H1 (cell line): ENCODE measurements around the gene GALNT13. TPM values are rescaled to one million over a fixed set of nuclear protein-coding genes. Genes with fewer than 3 reads are reported as not detected.

ENCODE experiments used
- CTCF ChIA-PET: fragments of 300-600 bp; sonication (Branson Sonifier 250); formaldehyde crosslinking; loops from one replicate; lab custom pipeline; 2021; ENCODE audit not compliant: partially characterized antibody; lab: Charles Lee
- POLR2A ChIA-PET: fragments of 300-600 bp; sonication (Branson Sonifier 250); formaldehyde crosslinking; loops from one replicate; lab custom pipeline; 2021; ENCODE audit warnings: inconsistent platforms; ENCODE audit not compliant: partially characterized antibody; lab: Charles Lee
- DNase-seq, 2 experiments: peaks; one replicate each; pipeline versions ENCODE4 v3.0.0 to v3.0.0-alpha.2; 2010 to 2022; ENCODE audit warnings: low spot score in 2 of 2, low read depth in 1 of 2, mixed read lengths in 1 of 2
- FAIRE-seq: peaks from 2 replicates; lab custom pipeline; 2011; peaks lifted over from hg19 to GRCh38; lab: Jason Lieb, UNC
- H2AFZ ChIP-seq: 2 replicates; pipeline ENCODE4 v1.8.1; 2012; ENCODE audit warnings: low read length, inconsistent platforms
- H2AK5ac ChIP-seq: 2 replicates; pipeline ENCODE4 v1.6.1; 2013; ENCODE audit warnings: low read depth, low read length
- H2BK120ac ChIP-seq: replicated peaks from 2 replicates; pipeline ENCODE3; 2013; ENCODE audit warnings: low read depth, low read length, inconsistent platforms
- H2BK12ac ChIP-seq: 2 replicates; pipeline ENCODE4 v1.6.1; 2013; ENCODE audit warnings: low read depth, low read length
- H2BK15ac ChIP-seq: 2 replicates; pipeline ENCODE4 v1.6.1; 2013; ENCODE audit warnings: low read length
- H2BK20ac ChIP-seq: 2 replicates; pipeline ENCODE4 v1.6.1; 2013; ENCODE audit warnings: low read length
- H2BK5ac ChIP-seq: 2 replicates; pipeline ENCODE4 v1.6.1; 2013; ENCODE audit warnings: low read depth, low read length
- H3K14ac ChIP-seq: 2 replicates; pipeline ENCODE4 v1.6.1; 2013; ENCODE audit warnings: inconsistent platforms; ENCODE audit not compliant: insufficient read length
- H3K18ac ChIP-seq: 2 replicates; pipeline ENCODE4 v1.6.1; 2013; ENCODE audit warnings: low read length; ENCODE audit errors: extremely low read depth
- H3K23ac ChIP-seq: 2 replicates; pipeline ENCODE4 v1.6.1; 2013; ENCODE audit warnings: inconsistent platforms; ENCODE audit not compliant: insufficient read length
- H3K23me2 ChIP-seq: 2 replicates; pipeline ENCODE4 v1.6.1; 2013; ENCODE audit warnings: low read depth, low read length
- H3K27ac ChIP-seq: 2 replicates; pipeline ENCODE4 v1.6.1; 2011; ENCODE audit warnings: low read depth, low read length, inconsistent platforms
- H3K27me3 ChIP-seq, 4 experiments: replicated peaks in 1 of 4; 1 replicate in 1 of 4; 2 replicates in 3 of 4; pipeline versions ENCODE4 v1.6.1 to v1.8.1; 2011 to 2013; ENCODE audit warnings: low read length in 3 of 4, mild to moderate bottlenecking in 3 of 4, inconsistent platforms in 2 of 4, mixed read lengths in 2 of 4, moderate library complexity in 1 of 4; ENCODE audit not compliant: control insufficient read depth in 3 of 4, insufficient read depth in 3 of 4; ENCODE audit errors: extremely low read depth in 1 of 4
- H3K36me3 ChIP-seq, 4 experiments: 2 replicates each; pipeline versions ENCODE4 v1.6.1 to v1.8.1; 2011 to 2013; ENCODE audit warnings: mild to moderate bottlenecking in 4 of 4, low read length in 3 of 4, moderate library complexity in 2 of 4, control low read depth in 1 of 4, inconsistent platforms in 1 of 4; ENCODE audit not compliant: insufficient read depth in 4 of 4, control insufficient read depth in 2 of 4
- H3K4ac ChIP-seq: replicated peaks from 2 replicates; pipeline ENCODE3; 2013; ENCODE audit warnings: low read length, low read depth, mixed read lengths, inconsistent platforms; ENCODE audit not compliant: insufficient read length
- H3K4me1 ChIP-seq, 4 experiments: replicated peaks in 1 of 4; 1 replicate in 1 of 4; 2 replicates in 3 of 4; pipeline versions ENCODE4 v1.6.1 to v1.8.1; 2011 to 2013; ENCODE audit warnings: low read length in 3 of 4, inconsistent platforms in 2 of 4, mixed read lengths in 1 of 4; ENCODE audit not compliant: insufficient read depth in 4 of 4, control insufficient read depth in 3 of 4
- H3K4me2 ChIP-seq, 2 experiments: 2 replicates each; pipeline versions ENCODE4 v1.6.1 to v1.8.1; 2011 to 2013; ENCODE audit warnings: low read depth in 2 of 2, low read length in 2 of 2, control low read depth in 1 of 2, inconsistent platforms in 1 of 2, mild to moderate bottlenecking in 1 of 2; ENCODE audit not compliant: insufficient read depth in 1 of 2
- H3K4me3 ChIP-seq, 4 experiments: fragments of 200-600, 300-600 bp in 1 of 4; sonication (generic), shearing (Covaris generic), sonication (Bioruptor Twin) in 1 of 4; 2 replicates each; pipeline versions ENCODE4 v1.5.1 to v1.8.1; 2011 to 2016; ENCODE audit warnings: low read length in 4 of 4, low read depth in 3 of 4, control low read depth in 2 of 4, inconsistent platforms in 2 of 4, mild to moderate bottlenecking in 2 of 4, mixed read lengths in 1 of 4, moderate library complexity in 1 of 4; ENCODE audit not compliant: insufficient read depth in 2 of 4; ENCODE audit errors: extremely low read depth in 1 of 4
- H3K56ac ChIP-seq: replicated peaks from 2 replicates; pipeline ENCODE3; 2013; ENCODE audit warnings: low read depth, mild to moderate bottlenecking, mixed read lengths, low read length, inconsistent platforms; ENCODE audit not compliant: insufficient read length
- H3K79me1 ChIP-seq: 2 replicates; pipeline ENCODE4 v1.6.1; 2013; ENCODE audit warnings: low read depth, low read length, control low read depth
- H3K79me2 ChIP-seq, 2 experiments: 2 replicates each; pipeline versions ENCODE4 v1.6.1 to v1.8.1; 2012 to 2013; ENCODE audit warnings: low read length in 2 of 2, mild to moderate bottlenecking in 2 of 2, inconsistent platforms in 1 of 2; ENCODE audit not compliant: insufficient read depth in 2 of 2, control insufficient read depth in 1 of 2
- H3K9ac ChIP-seq, 4 experiments: replicated peaks in 1 of 4; 1 replicate in 1 of 4; 2 replicates in 3 of 4; pipeline versions ENCODE4 v1.6.1 to v1.8.1; 2011 to 2013; ENCODE audit warnings: low read depth in 3 of 4, low read length in 3 of 4, control low read depth in 2 of 4, mild to moderate bottlenecking in 2 of 4, moderate library complexity in 2 of 4, inconsistent platforms in 1 of 4; ENCODE audit errors: extremely low read depth in 1 of 4
- H3K9me3 ChIP-seq, 2 experiments: 2 replicates each; pipeline versions ENCODE4 v1.6.1 to v1.8.1; 2012 to 2013; ENCODE audit warnings: mild to moderate bottlenecking in 2 of 2, moderate library complexity in 2 of 2, control low read depth in 1 of 2, inconsistent platforms in 1 of 2, low read depth in 1 of 2, low read length in 1 of 2, mixed read lengths in 1 of 2; ENCODE audit not compliant: insufficient read depth in 2 of 2
- H4K20me1 ChIP-seq, 2 experiments: replicated peaks in 1 of 2; 2 replicates each; pipeline versions ENCODE3 to v1.8.1; 2011 to 2013; ENCODE audit warnings: inconsistent platforms in 2 of 2, low read length in 2 of 2, mild to moderate bottlenecking in 1 of 2; ENCODE audit not compliant: insufficient read depth in 2 of 2, control insufficient read depth in 1 of 2
- H4K5ac ChIP-seq: 2 replicates; pipeline ENCODE4 v1.6.1; 2013; ENCODE audit warnings: low read length, low read depth, mixed read lengths, inconsistent platforms; ENCODE audit not compliant: insufficient read length
- H4K8ac ChIP-seq: 2 replicates; pipeline ENCODE4 v1.8.0; 2013; ENCODE audit warnings: mild to moderate bottlenecking, moderate library complexity, low read length, inconsistent platforms; ENCODE audit not compliant: insufficient read depth; ENCODE audit errors: extremely low read depth
- H4K91ac ChIP-seq: replicated peaks from 2 replicates; pipeline ENCODE3; 2013; ENCODE audit warnings: low read length, mixed read lengths, inconsistent platforms; ENCODE audit not compliant: insufficient read length
- CTCF ChIP-seq, 3 experiments: IDR thresholded peaks; 1 replicate in 2 of 3; 2 replicates in 1 of 3; pipeline versions ENCODE4 v1.5.1 to v1.6.1; 2011; ENCODE audit warnings: low read length in 3 of 3, mild to moderate bottlenecking in 3 of 3, inconsistent platforms in 2 of 3, low read depth in 1 of 3, moderate library complexity in 1 of 3; ENCODE audit not compliant: insufficient read depth in 1 of 3; ENCODE audit errors: control extremely low read depth in 1 of 3
- HDAC2 ChIP-seq, 2 experiments: fragments of 300-600 bp in 1 of 2; sonication (generic) in 1 of 2; IDR thresholded peaks; 2 replicates each; pipeline ENCODE4 v1.6.1; 2011 to 2012; ENCODE audit warnings: low read depth in 2 of 2, low read length in 2 of 2, mild to moderate bottlenecking in 2 of 2, moderate library complexity in 2 of 2, borderline replicate concordance in 1 of 2, inconsistent platforms in 1 of 2
- MAFK ChIP-seq: IDR thresholded peaks from 2 replicates; pipeline ENCODE4 v1.6.1; 2012; ENCODE audit warnings: low read depth, mild to moderate bottlenecking, improper control_type of control experiment, low read length
- NANOG ChIP-seq: IDR thresholded peaks from 2 replicates; pipeline ENCODE4 v1.6.1; 2011; ENCODE audit warnings: low read length, low read depth, mild to moderate bottlenecking, inconsistent platforms; ENCODE audit not compliant: insufficient read depth, poor library complexity, severe bottlenecking
- RXRA ChIP-seq: IDR thresholded peaks from 2 replicates; pipeline ENCODE4 v1.6.1; 2011; ENCODE audit warnings: low read depth, mild to moderate bottlenecking, low read length, moderate library complexity; ENCODE audit not compliant: insufficient read depth
- SIX5 ChIP-seq: IDR thresholded peaks from 2 replicates; pipeline ENCODE4 v1.6.1; 2011; ENCODE audit warnings: mild to moderate bottlenecking, low read depth, low read length
- SUZ12 ChIP-seq: fragments of 200-600 bp; sonication (generic); IDR thresholded peaks from 2 replicates; pipeline ENCODE4 v1.6.1; 2012; ENCODE audit warnings: mild to moderate bottlenecking, inconsistent platforms, low read length, moderate library complexity, mixed read lengths
- TCF12 ChIP-seq: IDR thresholded peaks from 2 replicates; pipeline ENCODE4 v1.6.1; 2011; ENCODE audit warnings: low read depth, mild to moderate bottlenecking, low read length
- TEAD4 ChIP-seq: IDR thresholded peaks from 2 replicates; pipeline ENCODE4 v1.6.1; 2012; ENCODE audit warnings: low read depth, low read length, inconsistent platforms, mixed read lengths
- WGBS, 2 experiments: shearing (Covaris generic) in 1 of 2; methylation state at CpG; one replicate each; pipeline versions ENCODE4 v1.1.6 to v1.1.7; 2013 to 2015; ENCODE audit warnings: low lambda C conversion rate in 2 of 2, mixed read lengths in 2 of 2, inconsistent platforms in 1 of 2, low coverage in 1 of 2, missing lambda C conversion rate in 1 of 2; ENCODE audit not compliant: insufficient replicate concordance in 2 of 2, insufficient coverage in 1 of 2, insufficient read length in 1 of 2; ENCODE audit errors: extremely low coverage in 1 of 2, missing lambda C conversion rate in 1 of 2; 5-methylcytosine and 5-hydroxymethylcytosine counted together
- polyA plus RNA-seq, 7 experiments: library from polyadenylated mRNA; depleted of rRNA in 3 of 7; stranded (reverse) in 5 of 7; unstranded in 2 of 7; fragments of >200 nt in 5 of 7; fragments of 200-250 nt in 2 of 7; gene quantifications; 1 replicate in 5 of 7; 2 replicates in 1 of 7; 4 replicates in 1 of 7; pipeline versions ENCODE4 v1.2.1 to v1.2.3, GENCODE V29; 2011 to 2013; ENCODE audit warnings: missing spikeins in 2 of 7, mixed read lengths in 2 of 7
- total RNA-seq: library from RNA; stranded (reverse); fragmentation: NEBNext Ultra II Directional; extraction: Animal tissue kit (Norgen Biotek cat#: 25700); gene quantifications from 2 replicates; pipeline ENCODE4 v1.2.1, GENCODE V29; 2021

Gene GALNT13
- total and polyA plus RNA-seq, 2 of the 8 experiments (the other 6 are each of a cell fraction or from before 2014, with no cell fraction given) = 3.2 to 9.6 TPM

DNA sequence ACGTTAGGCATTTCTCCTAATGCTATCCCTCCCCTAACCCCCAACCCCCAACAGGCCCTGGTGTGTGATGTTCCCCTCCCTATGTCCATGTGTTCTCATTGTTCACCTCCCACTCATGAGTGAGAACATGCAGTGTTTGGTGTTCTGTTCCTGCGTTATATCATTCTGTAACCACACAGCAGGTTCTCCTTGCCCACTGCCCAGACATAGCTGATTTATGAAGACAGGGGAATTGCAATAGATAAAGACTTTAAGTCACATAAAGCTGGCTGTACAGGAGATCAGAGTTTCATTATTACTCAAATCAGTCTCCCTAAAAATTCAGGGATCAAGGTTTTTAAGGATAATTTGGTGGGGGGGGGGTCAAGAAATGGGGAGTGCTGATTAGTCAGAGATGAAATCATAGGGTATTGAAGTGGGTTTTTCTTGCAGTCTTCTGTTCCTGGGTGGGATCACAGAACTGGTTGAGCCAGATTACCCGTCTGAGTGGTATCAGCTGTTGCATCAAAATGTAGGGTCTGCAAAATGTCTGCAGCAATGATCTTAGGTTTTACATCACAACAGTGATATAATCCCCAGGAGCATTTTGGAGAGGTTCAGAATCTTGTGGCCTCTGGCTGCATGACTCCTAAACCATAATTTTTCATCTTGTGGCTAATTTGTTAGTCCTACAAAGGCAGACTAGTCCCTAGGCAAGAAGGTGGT is 434.7 kb downstream of the GALNT13 start:
- CTCF ChIA-PET = no interaction called here
- no peaks in the 10 kb centered on the region for H3K79me2 ChIP-seq
- H3K9ac ChIP-seq = no peak overlapping the region
- POLR2A ChIA-PET = interaction anchor here (0.7 kb wide), 2 partner anchors 30 to 434 kb away, joined by 3 read pairs; no protein-coding TSS in a partner anchor
- H4K8ac ChIP-seq = no peak overlapping the region
- TF ChIP-seq SUZ12 = no peak
- TF ChIP-seq RXRA = no peak
- no peak for TF ChIP-seq TCF12
- TF ChIP-seq MAFK = no peak
- TF ChIP-seq SIX5 = no peak
- no peak for TF ChIP-seq NANOG
- no peak for TF ChIP-seq HDAC2 (IDR thresholded peaks at IDR 0.05; ENCODE audit: borderline replicate concordance in 1 of 2, low read depth in 2 of 2, low read length in 2 of 2)
- TF ChIP-seq CTCF (IDR thresholded peaks at IDR 0.05; ENCODE audit: control extremely low read depth in 1 of 3, insufficient read depth in 1 of 3, low read depth in 1 of 3, low read length in 3 of 3) = no peak
- no peak for TF ChIP-seq TEAD4
- TF ChIP-seq, all 59 proteins: peak for 0
- H2BK5ac ChIP-seq = no peak overlapping the region
- H2BK120ac ChIP-seq = no peak overlapping the region
- H3K79me1 ChIP-seq = no peaks in the 10 kb centered on the region
- no peak overlapping the region for H2AK5ac ChIP-seq
- H4K91ac ChIP-seq = no peak overlapping the region
- no peak overlapping the region for H3K4me3 ChIP-seq
- no peak overlapping the region for H2BK15ac ChIP-seq
- no peak overlapping the region for H3K56ac ChIP-seq
- H3K23me2 ChIP-seq = no peaks in the 10 kb centered on the region
- H4K5ac ChIP-seq = no peak overlapping the region
- H3K27ac ChIP-seq = no peak overlapping the region
- H3K14ac ChIP-seq = no peak overlapping the region
- 80% methylated on average over 2 of the region's 3 CpGs; no CpG with 5 or more reads in 1 of the 2 experiments for WGBS, 2 experiments
- H2BK20ac ChIP-seq = no peak overlapping the region
- no peak for FAIRE-seq
- no peak overlapping the region for H2AFZ ChIP-seq
- H3K9me3 ChIP-seq = no peaks in the 10 kb centered on the region
- H2BK12ac ChIP-seq = no peak overlapping the region
- no peaks in the 10 kb centered on the region for H3K27me3 ChIP-seq
- no peaks in the 10 kb centered on the region for H3K36me3 ChIP-seq
- no peaks in the 10 kb centered on the region for H3K4me1 ChIP-seq
- H3K4me2 ChIP-seq = no peak overlapping the region
- H3K4ac ChIP-seq = no peak overlapping the region
- no peaks in the 10 kb centered on the region for H4K20me1 ChIP-seq
- DNase-seq = no peak
- no peak overlapping the region for H3K23ac ChIP-seq
- H3K18ac ChIP-seq = no peak overlapping the region
